HepG2 (cell line): ENCODE measurements around the gene DTYMK. TPM values are rescaled to one million over a fixed set of nuclear protein-coding genes. Genes with fewer than 3 reads are reported as not detected.

ENCODE experiments used
- ATAC-seq: fragments of 200-7000 bp; cut with Tn5 transposase; 3 replicates; pipeline ENCODE4 v1.9.1; 2020; ENCODE audit warnings: mild to moderate bottlenecking, moderate library complexity
- BruUV-seq: library from RNA; stranded (reverse); fragments of 400-500 nt; replicated peaks from 2 replicates; lab custom pipeline; 2021; lab: Mats Ljungman, UMichigan
- CTCF ChIA-PET: fragments of 300-600 bp; formaldehyde crosslinking; extraction: SDS; loops from one replicate; lab custom pipeline; 2021; ENCODE audit warnings: low total read pairs, inconsistent platforms, low intra/inter-chr PET ratio; lab: Yijun Ruan, JAX
- POLR2A ChIA-PET: fragments of 350-600 bp; sonication (Branson Sonifier 250); formaldehyde crosslinking; loops from one replicate; lab custom pipeline; 2020; ENCODE audit warnings: antibody characterized with exemption, inconsistent platforms; lab: Yijun Ruan, JAX
- DNase-seq: peaks from one replicate; pipeline ENCODE4 v3.0.0-alpha.2; 2015; ENCODE audit warnings: low spot score
- FAIRE-seq: peaks from 3 replicates; lab custom pipeline; 2011; peaks lifted over from hg19 to GRCh38; lab: Jason Lieb, UNC
- H2AFZ ChIP-seq: one replicate; pipeline ENCODE4 v1.6.1; 2011; ENCODE audit warnings: low read length, inconsistent platforms
- H3K27ac ChIP-seq: fragments of 300-600 bp; 3 replicates; pipeline ENCODE4 v1.8.0; 2011; ENCODE audit warnings: mixed run types, mild to moderate bottlenecking, mixed read lengths, low read length, inconsistent platforms; ENCODE audit not compliant: insufficient read depth; ENCODE audit errors: extremely low read length
- H3K27me3 ChIP-seq, 2 experiments: fragments of 200-600 bp in 1 of 2; 2 replicates in 1 of 2; 3 replicates in 1 of 2; pipeline versions ENCODE4 v1.6.0 to v1.8.0; 2011; ENCODE audit warnings: low read length in 2 of 2, mild to moderate bottlenecking in 2 of 2, moderate library complexity in 2 of 2, inconsistent platforms in 1 of 2; ENCODE audit not compliant: insufficient read depth in 2 of 2, control insufficient read depth in 1 of 2
- H3K36me3 ChIP-seq, 2 experiments: fragments of 200-600 bp in 1 of 2; replicated peaks in 1 of 2; 2 replicates in 1 of 2; 3 replicates in 1 of 2; pipeline versions ENCODE4 v1.5.1 to v1.8.0; 2011; ENCODE audit warnings: low read length in 2 of 2, inconsistent platforms in 1 of 2; ENCODE audit not compliant: insufficient read depth in 2 of 2, control insufficient read depth in 1 of 2
- H3K4me1 ChIP-seq: 2 replicates; pipeline ENCODE4 v1.5.1; 2012; ENCODE audit warnings: low read length, inconsistent platforms; ENCODE audit not compliant: insufficient read depth
- H3K4me2 ChIP-seq: 2 replicates; pipeline ENCODE4 v1.6.0; 2011; ENCODE audit warnings: low read depth, low read length, inconsistent platforms
- H3K4me3 ChIP-seq, 3 experiments: fragments of 200-600 bp in 1 of 3; sonication (generic), shearing (Covaris generic) in 1 of 3; replicated peaks in 1 of 3; 2 replicates each; pipeline ENCODE4 v1.5.1; 2011 to 2016; ENCODE audit warnings: low read length in 3 of 3, inconsistent platforms in 2 of 3, low read depth in 2 of 3, mild to moderate bottlenecking in 2 of 3, control low read depth in 1 of 3, mixed read lengths in 1 of 3; ENCODE audit not compliant: insufficient read depth in 1 of 3
- H3K79me2 ChIP-seq: one replicate; pipeline ENCODE4 v1.6.1; 2011; ENCODE audit warnings: low read length, inconsistent platforms; ENCODE audit not compliant: insufficient read depth
- H3K9ac ChIP-seq: 2 replicates; pipeline ENCODE4 v1.6.0; 2011; ENCODE audit warnings: mild to moderate bottlenecking, low read depth, low read length, inconsistent platforms; ENCODE audit not compliant: insufficient read depth
- H3K9me3 ChIP-seq: 2 replicates; pipeline ENCODE4 v1.5.1; 2012; ENCODE audit warnings: mild to moderate bottlenecking, low read length
- H4K20me1 ChIP-seq: 2 replicates; pipeline ENCODE4 v1.6.0; 2011; ENCODE audit warnings: inconsistent platforms, mild to moderate bottlenecking, low read length, moderate library complexity; ENCODE audit not compliant: insufficient read depth
- GABPB1 ChIP-seq: IDR thresholded peaks from 2 replicates; pipeline ENCODE4 v1.6.1; 2016; ENCODE audit warnings: mild to moderate bottlenecking, missing genetic modification reagents, moderate library complexity, missing compliant biosample characterization
- TP53 ChIP-seq: sonication (generic); formaldehyde crosslinking; conservative IDR thresholded peaks from 2 replicates; pipeline ENCODE4 v1.4.0; 2020; ENCODE audit warnings: missing genetic modification reagents
- ZNF24 ChIP-seq: fragments of 450-650 bp; IDR thresholded peaks from 2 replicates; pipeline ENCODE4 v1.6.1; 2017; ENCODE audit warnings: antibody characterized with exemption, mild to moderate bottlenecking
- ZNF275 ChIP-seq: sonication (generic); formaldehyde crosslinking; IDR thresholded peaks from 2 replicates; pipeline ENCODE4 v1.8.0; 2022; ENCODE audit warnings: missing genetic modification reagents, mild to moderate bottlenecking, inconsistent platforms, borderline replicate concordance
- ZNF333 ChIP-seq: sonication (generic); formaldehyde crosslinking; IDR thresholded peaks from 2 replicates; pipeline ENCODE4 v1.4.0; 2020; ENCODE audit warnings: mild to moderate bottlenecking, missing genetic modification reagents, borderline replicate concordance
- ZNF609 ChIP-seq: sonication (generic); formaldehyde crosslinking; IDR thresholded peaks from 2 replicates; pipeline ENCODE4 v1.4.0; 2020; ENCODE audit warnings: mild to moderate bottlenecking, missing genetic modification reagents, borderline replicate concordance
- WGBS: methylation state at CpG from one replicate; pipeline ENCODE4 v1.1.6; 2017; ENCODE audit warnings: low lambda C conversion rate; 5-methylcytosine and 5-hydroxymethylcytosine counted together
- in situ Hi-C: cut with HindIII; loops from 2 replicates; pipeline ENCODE4 v1.10.0; 2017; ENCODE audit warnings: low pct_unique_long_range_greater_than_20kb; ENCODE audit not compliant: extremely low pct_ligation_motif_present
- intact Hi-C: fragments of 100-400 bp; cut with micrococcal nuclease; formaldehyde crosslinking; loops from one replicate; pipeline ENCODE4 v1.10.0; 2022; ENCODE audit not compliant: unreplicated experiment
- polyA plus RNA-seq, 8 experiments: library from polyadenylated mRNA; depleted of rRNA in 3 of 8; stranded (reverse) in 7 of 8; unstranded in 1 of 8; fragments of >200 nt; fragmentation: Illumina TruSeq in 4 of 8; extraction: Trizol in 4 of 8; gene quantifications; 2 replicates each; pipeline versions ENCODE4 v1.2.1 to v1.2.3, GENCODE V29; 2011 to 2016; ENCODE audit warnings: low read depth in 4 of 8, missing spikeins in 1 of 8, mixed read lengths in 1 of 8; ENCODE audit not compliant: insufficient read depth in 1 of 8
- total RNA-seq, 5 experiments: library from RNA; depleted of rRNA; stranded (reverse); fragments of >200 nt; fragmentation: Illumina TruSeq; extraction: Trizol; gene quantifications; 2 replicates each; pipeline ENCODE4 v1.2.3, GENCODE V29; 2016; ENCODE audit warnings: low read depth in 1 of 5
- TF ChIP-seq, protein P1 (sequence below): sonication (generic); formaldehyde crosslinking; IDR thresholded peaks from 2 replicates; pipeline ENCODE4 v1.5.0; 2020; ENCODE audit warnings: missing genetic modification reagents, mild to moderate bottlenecking, borderline replicate concordance

Gene DTYMK
- total and polyA plus RNA-seq, 2 of the 13 experiments (the other 11 are each of a cell fraction or from before 2014, with no cell fraction given) = 57.5 to 134 TPM

GRCh38 chr2:241666627-241667400, 19.8 kb downstream of the DTYMK start:
- Histone ChIP-seq H3K27ac (no peak overlapping the region), H2AFZ (no peak overlapping the region), H3K9ac (no peak overlapping the region), H3K36me3 (peaks cover 37 to 61% of the 10 kb centered on the region in 2 experiments), H3K27me3 (no peaks in the 10 kb centered on the region), H3K9me3 (no peaks in the 10 kb centered on the region), H3K4me2 (no peak overlapping the region)
- no peak for ATAC-seq
- intact Hi-C loops = no loop called here
- POLR2A ChIA-PET = no interaction called here
- no peak for FAIRE-seq
- WGBS = 98% methylated on average over 42 of the region's 42 CpGs
- TF ChIP-seq ZNF275 (CRISPR knock-in tag) = no peak
- peak; percentile 16; the same call in 1 of the 2 replicates for TF ChIP-seq GABPB1 (CRISPR knock-in tag)
- TF ChIP-seq, all 625 proteins: peak for 1
- Histone ChIP-seq H3K79me2 (no peaks in the 10 kb centered on the region), H3K4me1 (peaks cover 9% of the 10 kb centered on the region; the same call in 1 of the 2 replicates), H4K20me1 (peaks cover 7% of the 10 kb centered on the region; the same call in 1 of the 2 replicates), H3K4me3 (no peak overlapping the region)
- no TSS peak for BruUV-seq
- CTCF ChIA-PET = no interaction called here
- no peak for DNase-seq
- in situ Hi-C loops = no loop called here

DNA sequence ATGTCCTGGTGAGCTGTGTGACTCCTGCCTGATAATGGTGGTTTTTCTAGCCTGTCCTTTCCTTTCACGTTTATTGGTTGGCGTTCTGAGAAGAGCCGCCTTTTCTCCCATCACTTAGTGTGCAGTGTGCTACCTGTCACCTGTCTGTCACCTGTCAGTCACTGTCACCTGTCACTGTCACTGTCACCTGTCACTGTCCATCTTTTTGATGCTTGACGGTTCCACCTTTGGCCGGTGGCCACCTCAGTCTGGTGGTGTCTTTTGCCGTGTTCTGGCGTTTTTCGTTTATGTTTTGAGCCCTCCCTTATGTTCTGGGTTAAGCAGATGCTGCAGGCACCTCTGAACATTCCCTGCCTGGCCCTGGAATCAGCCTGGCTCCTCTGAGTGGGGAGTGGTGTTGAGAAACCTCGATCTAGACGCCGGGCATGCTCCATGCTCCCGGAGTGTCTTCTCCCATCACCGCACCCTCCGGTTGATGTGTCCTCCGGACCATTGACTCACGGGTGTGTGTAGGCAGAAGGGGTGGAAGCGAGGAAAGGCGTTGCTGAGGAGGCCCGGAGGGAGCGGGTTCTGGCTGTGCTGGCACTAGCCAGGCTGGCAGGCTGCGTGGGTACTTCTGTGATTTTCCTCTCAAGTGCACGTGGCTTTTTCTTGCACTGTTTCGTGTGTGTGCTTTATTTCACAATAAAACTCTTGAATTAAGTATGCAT, 20.7 kb downstream of the DTYMK start:
- H3K27ac ChIP-seq = no peak overlapping the region
- DNase-seq = no peak
- no peak for FAIRE-seq
- H3K36me3 ChIP-seq = peaks cover 33 to 61% of the 10 kb centered on the region in 2 experiments
- H3K27me3 ChIP-seq = no peaks in the 10 kb centered on the region
- ATAC-seq = no peak
- H3K79me2 ChIP-seq = no peaks in the 10 kb centered on the region
- no peak overlapping the region for H3K4me3 ChIP-seq
- no peak overlapping the region for H2AFZ ChIP-seq
- BruUV-seq = no TSS peak
- peaks cover 9% of the 10 kb centered on the region; the same call in 1 of the 2 replicates for H3K4me1 ChIP-seq
- H3K9ac ChIP-seq = no peak overlapping the region
- ChIA-PET CTCF (no interaction called here), POLR2A (no interaction called here)
- intact Hi-C loops (no loop called here), in situ Hi-C loops (no loop called here)
- H4K20me1 ChIP-seq = peaks cover 7% of the 10 kb centered on the region; the same call in 1 of the 2 replicates
- H3K9me3 ChIP-seq = no peaks in the 10 kb centered on the region
- WGBS = 94% methylated on average over 23 of the region's 23 CpGs
- no peak overlapping the region for H3K4me2 ChIP-seq
- TF ChIP-seq ZNF24 (no peak), ZNF333 (CRISPR knock-in tag) (no peak), ZNF609 (no peak), TP53 (no peak)
- TF ChIP-seq, protein P1, sequence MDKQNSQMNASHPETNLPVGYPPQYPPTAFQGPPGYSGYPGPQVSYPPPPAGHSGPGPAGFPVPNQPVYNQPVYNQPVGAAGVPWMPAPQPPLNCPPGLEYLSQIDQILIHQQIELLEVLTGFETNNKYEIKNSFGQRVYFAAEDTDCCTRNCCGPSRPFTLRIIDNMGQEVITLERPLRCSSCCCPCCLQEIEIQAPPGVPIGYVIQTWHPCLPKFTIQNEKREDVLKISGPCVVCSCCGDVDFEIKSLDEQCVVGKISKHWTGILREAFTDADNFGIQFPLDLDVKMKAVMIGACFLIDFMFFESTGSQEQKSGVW (CRISPR knock-in tag) = no peak
